Measurements from ENCODE around the gene DLST.

GRCh38 chr14:74951443-74952179, 69.9 kb downstream of the DLST start:
- TF ChIP-seq CTCF (conservative IDR thresholded peaks at IDR 0.05 in 1 of 2, IDR thresholded peaks at IDR 0.05 in 1 of 2; ENCODE audit: extremely low read depth in 1 of 2, insufficient read depth in 1 of 2, low read depth in 1 of 2, low read length in 2 of 2), result no peak
- no peak for TF ChIP-seq EZH2 (IDR thresholded peaks at IDR 0.05; ENCODE audit: borderline replicate concordance, low read length)
